ENCODE data around the gene YPEL3. TPM values are rescaled to one million over a fixed set of nuclear protein-coding genes. Genes with fewer than 3 reads are reported as not detected.

The YPEL3 gene
- total RNA-seq, 1 donor from 2014 or later: 45.7 TPM

DNA sequence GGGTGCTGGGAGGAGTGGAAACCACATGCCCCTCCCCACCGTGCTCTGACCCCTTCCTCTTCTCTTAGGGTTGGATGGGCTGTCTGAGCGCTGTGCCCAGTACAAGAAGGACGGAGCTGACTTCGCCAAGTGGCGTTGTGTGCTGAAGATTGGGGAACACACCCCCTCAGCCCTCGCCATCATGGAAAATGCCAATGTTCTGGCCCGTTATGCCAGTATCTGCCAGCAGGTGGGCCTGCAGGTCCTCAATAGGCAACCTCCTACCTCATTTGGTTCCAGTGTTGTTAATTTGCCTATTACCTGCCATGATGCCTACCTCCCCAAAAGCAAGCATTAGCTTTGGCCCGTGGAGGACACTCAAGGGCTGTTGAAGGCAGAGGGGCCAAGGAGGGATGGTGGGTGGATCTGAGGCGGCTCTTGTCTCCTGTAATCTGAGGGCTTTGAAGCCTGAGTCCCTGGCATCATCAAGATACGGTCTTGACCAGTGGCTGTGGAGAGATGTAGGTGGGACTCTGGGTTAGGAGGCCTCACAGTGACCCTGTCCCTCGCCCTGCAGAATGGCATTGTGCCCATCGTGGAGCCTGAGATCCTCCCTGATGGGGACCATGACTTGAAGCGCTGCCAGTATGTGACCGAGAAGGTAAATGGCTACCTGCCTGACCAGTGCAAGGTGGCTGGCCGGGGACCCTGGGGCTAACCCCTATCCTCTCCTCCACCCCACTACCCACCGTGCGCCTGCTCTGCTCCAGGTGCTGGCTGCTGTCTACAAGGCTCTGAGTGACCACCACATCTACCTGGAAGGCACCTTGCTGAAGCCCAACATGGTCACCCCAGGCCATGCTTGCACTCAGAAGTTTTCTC is 27.0 kb downstream of the YPEL3 start:
- peaks cover 20% of the 10 kb centered on the region for H3K36me3 Mint-ChIP-seq (ENCODE audit: insufficient read depth)
- peaks cover 13% of the 10 kb centered on the region for H3K4me1 Mint-ChIP-seq (ENCODE audit: low read depth)
- peak overlapping the region; percentile 24 for H3K4me3 Mint-ChIP-seq (ENCODE audit: low read depth)
- no peak for DNase-seq (ENCODE audit: low spot score, unreplicated experiment)
- peak overlapping the region; percentile 64 for H3K27ac Mint-ChIP-seq
- no peaks in the 10 kb centered on the region for H3K9me3 Mint-ChIP-seq (ENCODE audit: low read depth)
- TF ChIP-seq, protein P1, sequence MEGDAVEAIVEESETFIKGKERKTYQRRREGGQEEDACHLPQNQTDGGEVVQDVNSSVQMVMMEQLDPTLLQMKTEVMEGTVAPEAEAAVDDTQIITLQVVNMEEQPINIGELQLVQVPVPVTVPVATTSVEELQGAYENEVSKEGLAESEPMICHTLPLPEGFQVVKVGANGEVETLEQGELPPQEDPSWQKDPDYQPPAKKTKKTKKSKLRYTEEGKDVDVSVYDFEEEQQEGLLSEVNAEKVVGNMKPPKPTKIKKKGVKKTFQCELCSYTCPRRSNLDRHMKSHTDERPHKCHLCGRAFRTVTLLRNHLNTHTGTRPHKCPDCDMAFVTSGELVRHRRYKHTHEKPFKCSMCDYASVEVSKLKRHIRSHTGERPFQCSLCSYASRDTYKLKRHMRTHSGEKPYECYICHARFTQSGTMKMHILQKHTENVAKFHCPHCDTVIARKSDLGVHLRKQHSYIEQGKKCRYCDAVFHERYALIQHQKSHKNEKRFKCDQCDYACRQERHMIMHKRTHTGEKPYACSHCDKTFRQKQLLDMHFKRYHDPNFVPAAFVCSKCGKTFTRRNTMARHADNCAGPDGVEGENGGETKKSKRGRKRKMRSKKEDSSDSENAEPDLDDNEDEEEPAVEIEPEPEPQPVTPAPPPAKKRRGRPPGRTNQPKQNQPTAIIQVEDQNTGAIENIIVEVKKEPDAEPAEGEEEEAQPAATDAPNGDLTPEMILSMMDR (IDR thresholded peaks at IDR 0.05; ENCODE audit: unreplicated experiment): peak; percentile 57
- no peaks in the 10 kb centered on the region for H3K27me3 Mint-ChIP-seq

DNA sequence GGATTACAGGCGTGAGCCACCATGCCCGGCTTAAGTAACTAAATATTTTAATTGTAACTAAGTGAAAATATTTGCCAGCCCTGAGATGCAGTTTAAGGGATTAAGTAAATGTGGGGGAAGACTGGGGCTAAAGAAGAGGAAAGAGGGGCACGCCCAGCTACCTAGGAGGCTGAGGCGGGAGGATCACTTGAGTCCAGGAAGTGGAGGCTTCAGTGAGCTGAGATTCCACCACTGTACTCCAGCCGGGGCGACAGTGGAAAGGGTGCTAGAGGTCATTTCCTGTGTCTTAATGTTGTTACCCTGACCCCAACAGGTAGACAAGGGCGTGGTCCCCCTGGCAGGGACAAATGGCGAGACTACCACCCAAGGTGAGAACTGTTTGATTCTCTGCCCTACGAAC is 27.7 kb downstream of the YPEL3 start:
- DNase-seq (ENCODE audit: low spot score, unreplicated experiment): no peak
- Mint-ChIP-seq H3K9me3 (ENCODE audit: low read depth) (no peaks in the 10 kb centered on the region), H3K27ac (peak overlapping the region; percentile 64), H3K27me3 (no peaks in the 10 kb centered on the region), H3K4me3 (ENCODE audit: low read depth) (no peak overlapping the region), H3K36me3 (ENCODE audit: insufficient read depth) (peaks cover 20% of the 10 kb centered on the region), H3K4me1 (ENCODE audit: low read depth) (peaks cover 16% of the 10 kb centered on the region)
- TF ChIP-seq, protein P1 (IDR thresholded peaks at IDR 0.05; ENCODE audit: unreplicated experiment): no peak

DNA sequence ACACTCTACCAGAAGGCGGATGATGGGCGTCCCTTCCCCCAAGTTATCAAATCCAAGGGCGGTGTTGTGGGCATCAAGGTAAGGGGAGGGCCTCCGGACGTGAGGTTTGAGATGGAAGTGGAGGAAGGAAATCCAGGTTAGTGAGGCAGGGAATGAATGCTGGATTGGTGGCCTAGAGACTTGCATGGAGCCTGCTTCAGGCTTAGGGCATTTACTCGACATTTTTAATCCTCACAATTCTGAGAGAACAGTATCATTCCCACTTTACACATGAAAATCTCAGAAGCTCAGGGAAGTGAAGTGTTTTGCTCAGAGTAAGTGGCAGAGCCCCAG is 28.5 kb downstream of the YPEL3 start:
- TF ChIP-seq, protein P1 (IDR thresholded peaks at IDR 0.05; ENCODE audit: unreplicated experiment): no peak
- Mint-ChIP-seq H3K9me3 (ENCODE audit: low read depth) (no peaks in the 10 kb centered on the region), H3K4me3 (ENCODE audit: low read depth) (no peak overlapping the region), H3K27ac (no peak overlapping the region), H3K27me3 (no peaks in the 10 kb centered on the region), H3K36me3 (ENCODE audit: insufficient read depth) (peaks cover 20% of the 10 kb centered on the region), H3K4me1 (ENCODE audit: low read depth) (peaks cover 16% of the 10 kb centered on the region)
- DNase-seq (ENCODE audit: low spot score, unreplicated experiment): no peak

DNA sequence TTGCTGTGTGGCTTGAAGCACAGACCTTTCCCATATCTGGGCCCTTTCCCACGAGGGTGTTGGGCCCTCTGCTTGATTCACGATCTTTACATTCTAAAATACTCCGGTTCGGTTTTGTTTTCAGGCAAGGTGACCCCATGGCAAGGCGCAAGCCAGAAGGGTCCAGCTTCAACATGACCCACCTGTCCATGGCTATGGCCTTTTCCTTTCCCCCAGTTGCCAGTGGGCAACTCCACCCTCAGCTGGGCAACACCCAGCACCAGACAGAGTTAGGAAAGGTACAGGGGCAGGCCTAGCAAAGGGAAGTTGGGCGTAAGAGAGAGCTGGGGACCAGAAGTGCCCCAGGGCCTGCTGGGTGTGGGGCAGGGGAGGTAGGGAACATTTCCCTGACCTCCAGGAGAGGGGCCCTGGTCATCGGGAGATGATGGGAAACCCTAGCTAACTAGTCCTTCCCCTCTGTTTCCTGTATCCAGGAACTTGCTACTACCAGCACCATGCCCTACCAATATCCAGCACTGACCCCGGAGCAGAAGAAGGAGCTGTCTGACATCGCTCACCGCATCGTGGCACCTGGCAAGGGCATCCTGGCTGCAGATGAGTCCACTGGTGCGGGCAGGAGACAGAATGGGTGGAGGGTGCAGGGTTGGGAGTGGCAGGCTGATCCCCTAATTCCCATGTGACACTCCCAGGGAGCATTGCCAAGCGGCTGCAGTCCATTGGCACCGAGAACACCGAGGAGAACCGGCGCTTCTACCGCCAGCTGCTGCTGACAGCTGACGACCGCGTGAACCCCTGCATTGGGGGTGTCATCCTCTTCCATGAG is 29.0 kb downstream of the YPEL3 start:
- H3K9me3 Mint-ChIP-seq (ENCODE audit: low read depth): no peaks in the 10 kb centered on the region
- H3K36me3 Mint-ChIP-seq (ENCODE audit: insufficient read depth): peaks cover 18% of the 10 kb centered on the region
- H3K27ac Mint-ChIP-seq: peak overlapping the region; percentile 90
- H3K4me3 Mint-ChIP-seq (ENCODE audit: low read depth): peak overlapping the region; percentile 90
- no peak for DNase-seq (ENCODE audit: low spot score, unreplicated experiment)
- TF ChIP-seq, protein P1 (IDR thresholded peaks at IDR 0.05; ENCODE audit: unreplicated experiment): no peak
- H3K27me3 Mint-ChIP-seq: no peaks in the 10 kb centered on the region
- peaks cover 16% of the 10 kb centered on the region for H3K4me1 Mint-ChIP-seq (ENCODE audit: low read depth)

DNA sequence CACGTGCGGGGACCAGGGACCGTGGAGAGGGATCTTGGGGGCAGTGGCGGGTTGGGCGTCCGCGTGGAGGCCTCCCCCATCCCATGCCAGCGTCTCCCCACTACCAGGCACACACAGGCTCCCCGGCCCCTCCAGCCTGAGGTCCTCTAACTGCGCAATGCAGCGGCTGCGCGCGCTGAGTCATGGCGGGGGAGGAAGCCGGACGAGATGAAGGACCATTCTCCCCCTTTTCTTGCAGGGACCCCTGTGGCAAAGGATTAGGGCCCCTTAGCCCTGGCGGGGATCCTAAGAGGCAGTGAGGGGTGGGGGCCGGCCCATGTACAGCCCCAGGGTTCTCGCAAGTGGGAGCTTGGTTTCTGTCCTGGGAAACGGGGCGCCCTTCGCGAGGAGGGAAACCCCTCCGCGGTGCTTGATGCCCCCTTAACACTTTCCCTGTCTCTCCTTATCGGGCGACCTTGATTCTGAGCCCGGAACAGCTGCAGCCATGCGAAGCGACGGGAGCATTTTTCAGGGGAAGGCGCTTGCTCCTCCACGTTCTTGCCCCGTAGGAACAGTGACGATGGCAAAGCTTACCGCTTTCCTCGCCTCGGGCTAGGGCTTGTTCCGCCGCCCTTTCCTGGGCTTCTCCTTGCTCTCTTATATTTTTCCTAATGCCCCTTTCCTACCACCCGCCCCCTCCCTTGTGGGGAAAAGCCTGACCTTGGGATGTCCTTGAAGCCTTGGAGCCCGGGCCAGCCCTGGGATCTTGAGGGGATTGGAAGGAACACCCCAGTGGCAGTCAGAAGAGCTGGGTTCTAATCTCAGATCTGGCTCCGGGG is 29.9 kb downstream of the YPEL3 start:
- Mint-ChIP-seq H3K27me3 (no peaks in the 10 kb centered on the region), H3K4me3 (ENCODE audit: low read depth) (peak overlapping the region; percentile 90), H3K4me1 (ENCODE audit: low read depth) (peaks cover 16% of the 10 kb centered on the region), H3K36me3 (ENCODE audit: insufficient read depth) (peaks cover 14% of the 10 kb centered on the region), H3K27ac (peak overlapping the region; percentile 90), H3K9me3 (ENCODE audit: low read depth) (no peaks in the 10 kb centered on the region)
- TF ChIP-seq, protein P1 (IDR thresholded peaks at IDR 0.05; ENCODE audit: unreplicated experiment): no peak
- no peak for DNase-seq (ENCODE audit: low spot score, unreplicated experiment)

Data from progenitor cell of endocrine pancreas (in vitro differentiated cells).